Mesendoderm (in vitro differentiated cells): ENCODE results near the gene WASF1.

Experiments
- DNase-seq: peaks from one replicate; pipeline ENCODE4 v3.0.0; 2013
- H2AK5ac ChIP-seq: 2 replicates; pipeline ENCODE4 v1.6.1; 2013; ENCODE audit warnings: low read length, inconsistent platforms
- H2BK120ac ChIP-seq: 2 replicates; pipeline ENCODE4 v1.6.1; 2013; ENCODE audit warnings: low read depth, mild to moderate bottlenecking, low read length, moderate library complexity, mixed read lengths
- H2BK15ac ChIP-seq: replicated peaks from 2 replicates; pipeline ENCODE4 v1.6.1; 2013; ENCODE audit warnings: low read depth, mild to moderate bottlenecking, moderate library complexity
- H2BK5ac ChIP-seq: 2 replicates; pipeline ENCODE4 v1.6.1; 2013; ENCODE audit warnings: low read length, inconsistent platforms
- H3K18ac ChIP-seq: 2 replicates; pipeline ENCODE4 v1.6.1; 2013; ENCODE audit warnings: mild to moderate bottlenecking, low read length, mixed read lengths
- H3K23ac ChIP-seq: one replicate; pipeline ENCODE4 v1.6.1; 2013; ENCODE audit warnings: low read length
- H3K27ac ChIP-seq: 2 replicates; pipeline ENCODE4 v1.5.1; 2013; ENCODE audit warnings: low read depth, mild to moderate bottlenecking, inconsistent platforms, low read length, moderate library complexity
- H3K27me3 ChIP-seq: 2 replicates; pipeline ENCODE4 v1.6.1; 2013; ENCODE audit warnings: low read length, control low read depth, mild to moderate bottlenecking, inconsistent platforms; ENCODE audit not compliant: insufficient read depth, poor library complexity
- H3K36me3 ChIP-seq: 2 replicates; pipeline ENCODE4 v1.6.1; 2013; ENCODE audit warnings: low read length, inconsistent platforms; ENCODE audit not compliant: control insufficient read depth, insufficient read depth
- H3K4ac ChIP-seq: one replicate; pipeline ENCODE4 v1.6.1; 2013; ENCODE audit warnings: low read depth, mild to moderate bottlenecking, low read length, moderate library complexity
- H3K4me1 ChIP-seq: 2 replicates; pipeline ENCODE4 v1.6.1; 2013; ENCODE audit warnings: low read depth, low read length, inconsistent platforms; ENCODE audit not compliant: control insufficient read depth
- H3K4me2 ChIP-seq: 2 replicates; pipeline ENCODE4 v1.6.1; 2013; ENCODE audit warnings: low read length
- H3K4me3 ChIP-seq: 2 replicates; pipeline ENCODE4 v1.5.1; 2013; ENCODE audit warnings: mild to moderate bottlenecking, low read length
- H3K56ac ChIP-seq: one replicate; pipeline ENCODE4 v1.6.1; 2013; ENCODE audit warnings: low read length
- H3K79me1 ChIP-seq: 2 replicates; pipeline ENCODE4 v1.6.1; 2013; ENCODE audit warnings: low read length, inconsistent platforms
- H3K79me2 ChIP-seq: 2 replicates; pipeline ENCODE4 v1.6.1; 2013; ENCODE audit warnings: mild to moderate bottlenecking, low read length; ENCODE audit not compliant: control insufficient read depth, insufficient read depth
- H3K9ac ChIP-seq: 2 replicates; pipeline ENCODE4 v1.6.1; 2013; ENCODE audit warnings: low read length, inconsistent platforms
- H4K5ac ChIP-seq: one replicate; pipeline ENCODE4 v1.6.1; 2013; ENCODE audit warnings: low read length
- H4K8ac ChIP-seq: one replicate; pipeline ENCODE4 v1.6.1; 2013; ENCODE audit warnings: low read depth, mild to moderate bottlenecking, control low read depth, low read length, moderate library complexity
- WGBS: extraction: QIAGEN DNeasy Blood & Tissue Kit; methylation state at CpG from one replicate; pipeline ENCODE4 v1.1.7; 2013; ENCODE audit warnings: low lambda C conversion rate, missing lambda C conversion rate; ENCODE audit not compliant: insufficient coverage; ENCODE audit errors: extremely low coverage; 5-methylcytosine and 5-hydroxymethylcytosine counted together

The WASF1 gene

DNA sequence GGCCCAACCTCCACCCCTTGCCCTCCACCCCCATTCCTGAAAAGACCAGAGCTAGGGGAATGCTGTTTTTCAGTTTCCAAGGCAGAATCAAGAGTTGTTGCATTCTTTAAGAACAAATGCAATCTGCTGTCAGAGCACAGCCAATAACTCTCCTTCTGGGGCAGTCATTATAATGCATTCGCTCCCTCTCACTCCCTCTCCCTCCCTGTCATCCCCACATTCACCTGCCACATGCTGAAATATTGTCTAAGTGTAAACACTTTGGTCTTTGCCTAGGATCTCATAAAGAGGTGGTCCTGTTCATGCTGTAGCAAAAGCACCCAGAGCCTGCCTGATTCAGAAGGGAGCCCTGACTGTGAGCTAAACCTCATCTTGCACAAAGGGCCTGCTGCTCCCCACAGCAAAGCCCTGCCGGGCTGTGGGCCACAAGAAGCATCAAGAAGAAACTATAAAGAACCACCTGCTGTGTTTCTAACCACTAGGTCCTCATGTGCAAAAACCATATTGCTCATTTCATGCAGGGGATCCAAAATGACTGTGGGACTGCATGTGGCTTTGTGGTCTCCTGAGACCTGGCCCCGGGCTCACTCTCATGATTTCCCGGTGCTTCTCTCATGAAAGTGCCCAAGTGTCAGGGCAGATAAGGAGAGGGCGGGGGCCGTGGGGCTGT is 115.7 kb downstream of the WASF1 start:
- no peak overlapping the region for H2AK5ac ChIP-seq
- WGBS: no CpG with 5 or more reads among the region's 6 CpGs
- H2BK15ac ChIP-seq: no peak overlapping the region
- no peaks in the 10 kb centered on the region for H3K79me2 ChIP-seq
- H3K23ac ChIP-seq: no peak overlapping the region
- no peak overlapping the region for H3K56ac ChIP-seq
- H3K4ac ChIP-seq: no peak overlapping the region
- H3K4me1 ChIP-seq: no peaks in the 10 kb centered on the region
- no peak overlapping the region for H3K18ac ChIP-seq
- no peak overlapping the region for H4K8ac ChIP-seq
- no peak overlapping the region for H3K27ac ChIP-seq
- no peak overlapping the region for H3K4me2 ChIP-seq
- H2BK120ac ChIP-seq: no peak overlapping the region
- no peaks in the 10 kb centered on the region for H3K27me3 ChIP-seq
- H3K79me1 ChIP-seq: no peaks in the 10 kb centered on the region
- no peak overlapping the region for H3K4me3 ChIP-seq
- no peak for DNase-seq
- H4K5ac ChIP-seq: no peak overlapping the region
- H3K36me3 ChIP-seq: no peaks in the 10 kb centered on the region
- H2BK5ac ChIP-seq: no peak overlapping the region
- no peak overlapping the region for H3K9ac ChIP-seq

DNA sequence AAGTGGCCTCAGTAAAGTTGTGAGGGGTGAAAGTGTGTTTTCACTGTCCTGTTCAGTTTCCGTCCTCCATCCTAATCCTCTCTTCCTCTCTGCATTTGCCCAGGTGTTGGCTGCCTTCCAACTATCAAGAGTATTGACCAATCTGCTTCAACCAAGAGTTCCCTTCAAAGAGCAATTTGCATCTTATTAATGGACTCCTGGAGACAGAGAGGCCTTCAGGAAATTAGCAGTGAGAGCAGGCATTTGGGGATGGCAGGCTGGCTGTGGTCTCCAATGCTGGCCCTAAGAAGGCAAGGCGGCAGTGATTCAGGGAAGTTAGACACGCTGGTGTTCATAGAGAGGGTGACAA is 124.1 kb downstream of the WASF1 start:
- peak; percentile 26 for DNase-seq
- Histone ChIP-seq H3K4ac (no peak overlapping the region), H3K79me2 (no peaks in the 10 kb centered on the region), H3K79me1 (no peaks in the 10 kb centered on the region), H4K5ac (no peak overlapping the region), H2AK5ac (no peak overlapping the region), H3K56ac (no peak overlapping the region), H3K9ac (no peak overlapping the region), H2BK5ac (no peak overlapping the region), H3K4me1 (no peaks in the 10 kb centered on the region), H2BK15ac (no peak overlapping the region), H3K4me2 (no peak overlapping the region), H3K18ac (no peak overlapping the region), H4K8ac (no peak overlapping the region), H3K27me3 (no peaks in the 10 kb centered on the region), H3K36me3 (no peaks in the 10 kb centered on the region), H3K27ac (no peak overlapping the region), H3K4me3 (no peak overlapping the region), H2BK120ac (no peak overlapping the region), H3K23ac (no peak overlapping the region)
- WGBS: no CpG with 5 or more reads among the region's 3 CpGs

DNA sequence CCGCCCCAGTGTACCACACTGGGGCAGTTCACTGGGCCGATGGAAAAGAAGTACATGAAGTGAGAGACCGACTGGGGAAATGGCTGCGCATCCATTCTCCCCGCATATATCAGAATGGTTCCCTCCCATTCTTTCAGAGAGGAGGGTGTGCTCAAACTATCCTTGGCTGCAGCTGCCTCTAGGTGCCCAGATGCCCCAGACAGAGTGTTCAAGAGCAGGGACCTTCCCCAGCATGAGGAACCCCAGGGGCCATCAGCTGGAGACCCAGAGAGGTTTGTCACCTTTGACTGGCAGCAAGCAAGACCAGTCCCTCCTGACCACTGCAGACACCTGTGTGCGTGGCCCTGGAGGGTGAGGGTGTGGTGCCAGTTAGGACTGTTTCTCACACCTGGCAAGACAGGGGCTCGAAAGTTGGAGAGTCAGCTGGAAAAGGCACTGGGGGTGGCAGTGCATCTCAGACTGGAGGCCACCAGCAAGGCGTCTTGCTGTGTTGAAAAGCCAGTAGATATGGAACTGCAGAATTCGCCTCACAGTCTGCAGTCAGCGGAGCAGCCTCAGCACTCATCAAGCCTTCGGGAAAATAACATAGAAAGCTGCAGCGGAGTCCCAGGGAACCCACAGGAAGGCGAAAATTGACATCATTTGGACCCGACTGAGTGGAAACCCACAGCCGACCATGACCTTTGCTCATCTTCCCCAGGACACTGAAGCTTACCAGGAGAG is 124.6 kb downstream of the WASF1 start:
- Histone ChIP-seq H3K4ac (no peak overlapping the region), H3K56ac (no peak overlapping the region), H3K18ac (no peak overlapping the region), H3K23ac (no peak overlapping the region), H3K27me3 (no peaks in the 10 kb centered on the region), H2BK120ac (no peak overlapping the region), H3K9ac (no peak overlapping the region), H3K4me2 (no peak overlapping the region), H2BK15ac (no peak overlapping the region), H4K8ac (no peak overlapping the region), H2AK5ac (no peak overlapping the region), H3K27ac (no peak overlapping the region), H3K4me3 (no peak overlapping the region), H3K36me3 (no peaks in the 10 kb centered on the region), H3K79me2 (no peaks in the 10 kb centered on the region), H2BK5ac (no peak overlapping the region), H4K5ac (no peak overlapping the region), H3K4me1 (no peaks in the 10 kb centered on the region), H3K79me1 (no peaks in the 10 kb centered on the region)
- no peak for DNase-seq
- WGBS: no CpG with 5 or more reads among the region's 15 CpGs

DNA sequence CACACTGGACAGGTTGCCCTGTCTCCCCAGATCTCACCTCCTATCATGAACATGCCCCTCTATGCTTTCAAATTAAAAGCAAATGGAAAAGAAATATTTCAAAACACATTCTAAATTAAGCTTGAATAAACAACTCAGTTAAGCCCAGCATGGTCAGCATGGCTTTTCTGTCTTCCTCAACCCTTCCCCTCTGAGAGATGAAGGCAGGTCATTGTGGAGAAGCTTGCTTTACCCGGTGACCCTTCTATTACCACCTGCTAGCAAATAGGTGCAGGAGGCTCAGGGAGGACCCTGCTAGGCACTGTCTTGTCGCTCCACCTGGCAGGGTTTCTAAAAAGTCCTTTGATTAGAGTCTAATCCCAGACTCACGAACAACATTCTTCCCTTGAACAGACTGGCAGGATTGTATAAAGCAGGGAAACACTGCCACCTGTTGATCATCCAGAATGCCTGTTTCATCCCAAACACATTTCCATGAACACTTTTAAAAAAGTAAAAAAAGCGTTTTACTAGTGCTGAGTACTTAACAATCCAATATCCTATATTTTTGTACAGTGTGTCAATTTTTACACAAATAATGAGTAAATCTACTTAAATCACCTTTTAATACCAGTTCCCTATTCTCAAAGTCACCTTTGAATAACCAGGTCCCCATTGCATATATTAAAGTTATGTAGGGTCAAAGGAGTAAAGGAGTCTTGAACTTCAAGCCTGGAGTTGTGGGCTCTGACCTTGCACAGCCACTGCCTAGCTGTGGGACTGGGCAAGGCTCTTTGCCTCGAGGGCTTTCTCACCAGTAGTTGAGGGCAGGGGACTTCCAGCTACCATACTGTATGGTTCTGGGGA is 125.9 kb downstream of the WASF1 start:
- no peak overlapping the region for H3K4me2 ChIP-seq
- no peak overlapping the region for H3K27ac ChIP-seq
- no peak overlapping the region for H3K4ac ChIP-seq
- H3K9ac ChIP-seq: no peak overlapping the region
- no peaks in the 10 kb centered on the region for H3K4me1 ChIP-seq
- no peak overlapping the region for H2BK15ac ChIP-seq
- H3K36me3 ChIP-seq: no peaks in the 10 kb centered on the region
- no peaks in the 10 kb centered on the region for H3K79me1 ChIP-seq
- H3K27me3 ChIP-seq: no peaks in the 10 kb centered on the region
- H4K8ac ChIP-seq: no peak overlapping the region
- no peak overlapping the region for H2BK5ac ChIP-seq
- H4K5ac ChIP-seq: no peak overlapping the region
- DNase-seq: peak; percentile 72
- H2BK120ac ChIP-seq: no peak overlapping the region
- H2AK5ac ChIP-seq: no peak overlapping the region
- no peak overlapping the region for H3K18ac ChIP-seq
- H3K23ac ChIP-seq: no peak overlapping the region
- H3K79me2 ChIP-seq: no peaks in the 10 kb centered on the region
- no CpG with 5 or more reads among the region's 5 CpGs for WGBS
- no peak overlapping the region for H3K56ac ChIP-seq
- no peak overlapping the region for H3K4me3 ChIP-seq

DNA sequence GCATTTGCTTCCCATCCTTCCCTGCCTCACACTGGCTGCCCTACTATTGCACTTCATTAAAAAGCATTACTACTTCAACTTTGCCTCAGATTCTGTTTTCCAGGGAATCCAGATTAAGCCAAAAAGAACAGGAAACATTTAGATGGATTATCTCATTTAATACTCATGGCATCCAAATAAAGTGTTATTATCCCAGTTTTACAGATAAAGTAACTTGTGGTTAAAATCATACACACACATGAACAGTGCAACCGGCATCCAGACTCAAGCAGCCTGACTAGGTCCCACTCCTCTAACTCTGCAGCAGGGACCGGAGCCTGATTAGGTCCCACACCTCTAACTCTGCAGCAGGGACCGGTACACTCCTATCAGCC is 129.0 kb downstream of the WASF1 start:
- Histone ChIP-seq H2AK5ac (no peak overlapping the region), H2BK15ac (no peak overlapping the region), H4K5ac (no peak overlapping the region), H2BK5ac (no peak overlapping the region), H3K23ac (no peak overlapping the region), H2BK120ac (no peak overlapping the region), H3K9ac (no peak overlapping the region), H3K36me3 (no peaks in the 10 kb centered on the region), H3K79me1 (no peaks in the 10 kb centered on the region), H3K4me1 (no peaks in the 10 kb centered on the region), H3K4me2 (no peak overlapping the region), H4K8ac (no peak overlapping the region), H3K27ac (no peak overlapping the region), H3K79me2 (no peaks in the 10 kb centered on the region), H3K27me3 (no peaks in the 10 kb centered on the region), H3K18ac (no peak overlapping the region), H3K4ac (no peak overlapping the region), H3K56ac (no peak overlapping the region), H3K4me3 (no peak overlapping the region)
- DNase-seq: no peak
- no CpG with 5 or more reads among the region's 3 CpGs for WGBS
